HepG2 (cell line): Measurements from ENCODE around the gene TSPYL1. TPM values are rescaled to one million over a fixed set of nuclear protein-coding genes. Genes with fewer than 3 reads are reported as not detected.

Experiments
- ASH2L ChIP-seq: fragments of 300-600, 200-600 bp; sonication (generic); IDR thresholded peaks from 2 replicates; pipeline ENCODE4 v1.7.0; 2017; ENCODE audit warnings: low read depth, mild to moderate bottlenecking, moderate library complexity, mixed read lengths, low read length; ENCODE audit not compliant: insufficient read length
- HOXA3 ChIP-seq: sonication (generic); formaldehyde crosslinking; IDR thresholded peaks from 2 replicates; pipeline ENCODE4 v1.5.0; 2020; ENCODE audit warnings: missing genetic modification reagents
- KLF16 ChIP-seq, 2 experiments: sonication (generic) in 1 of 2; formaldehyde crosslinking in 1 of 2; IDR thresholded peaks; 2 replicates each; pipeline versions ENCODE4 v1.6.1 to v1.8.0; 2016 to 2023; ENCODE audit warnings: missing genetic modification reagents in 2 of 2, missing compliant biosample characterization in 1 of 2
- PATZ1 ChIP-seq: sonication (generic); formaldehyde crosslinking; IDR thresholded peaks from 2 replicates; pipeline ENCODE4 v1.4.0; 2020; ENCODE audit warnings: missing genetic modification reagents
- YEATS2 ChIP-seq: sonication (generic); formaldehyde crosslinking; IDR thresholded peaks from 2 replicates; pipeline ENCODE4 v1.4.0; 2020; ENCODE audit warnings: missing genetic modification reagents, borderline replicate concordance
- ZBTB1 ChIP-seq: sonication (generic); formaldehyde crosslinking; IDR thresholded peaks from 2 replicates; pipeline ENCODE4 v1.4.0; 2020; ENCODE audit warnings: missing genetic modification reagents, borderline replicate concordance
- ZNF143 ChIP-seq: sonication (generic); formaldehyde crosslinking; IDR thresholded peaks from 2 replicates; pipeline ENCODE4 v1.4.0; 2020; ENCODE audit warnings: missing genetic modification reagents
- ZXDC ChIP-seq: sonication (generic); formaldehyde crosslinking; IDR thresholded peaks from 2 replicates; pipeline ENCODE4 v1.5.0; 2020; ENCODE audit warnings: mild to moderate bottlenecking, missing genetic modification reagents
- polyA plus RNA-seq, 8 experiments: library from polyadenylated mRNA; depleted of rRNA in 3 of 8; stranded (reverse) in 7 of 8; unstranded in 1 of 8; fragments of >200 nt; fragmentation: Illumina TruSeq in 4 of 8; extraction: Trizol in 4 of 8; gene quantifications; 2 replicates each; pipeline versions ENCODE4 v1.2.1 to v1.2.3, GENCODE V29; 2011 to 2016; ENCODE audit warnings: low read depth in 4 of 8, missing spikeins in 1 of 8, mixed read lengths in 1 of 8; ENCODE audit not compliant: insufficient read depth in 1 of 8
- total RNA-seq, 5 experiments: library from RNA; depleted of rRNA; stranded (reverse); fragments of >200 nt; fragmentation: Illumina TruSeq; extraction: Trizol; gene quantifications; 2 replicates each; pipeline ENCODE4 v1.2.3, GENCODE V29; 2016; ENCODE audit warnings: low read depth in 1 of 5

TSPYL1 gene
- total and polyA plus RNA-seq, 2 of the 13 experiments (the other 11 are each of a cell fraction or from before 2014, with no cell fraction given) = 28.3 to 93.0 TPM

GRCh38 chr6:116287689-116288282 lies 8.1 kb upstream of the TSPYL1 start (continued):
- TF ChIP-seq ZXDC (CRISPR knock-in tag) (no peak), YEATS2 (no peak), HOXA3 (CRISPR knock-in tag) (no peak), ZNF143 (CRISPR knock-in tag) (no peak), KLF16 (CRISPR knock-in tag; IDR thresholded peaks at IDR 0.05) (0 out of 4 replicates have a peak, but pooled peaks of 1 of the 2 experiments have one; percentile 15), ASH2L (no peak), ZBTB1 (CRISPR knock-in tag) (no peak), PATZ1 (CRISPR knock-in tag) (no peak)
- TF ChIP-seq, all 625 proteins: peak for 7
